Measurements from ENCODE around the gene SPACA7. TPM values are rescaled to one million over a fixed set of nuclear protein-coding genes. Genes with fewer than 3 reads are reported as not detected.
A peak's percentile ranks its signal among the peaks of the same experiment; 100 is the strongest.
"Not testable (repeated sequence)": the region's sequence is repeated elsewhere in the genome, so short reads cannot be mapped to it uniquely, and the experiment has no call there.

The SPACA7 gene
- total RNA-seq, 1 donor from 2014 or later, result not detected

DNA sequence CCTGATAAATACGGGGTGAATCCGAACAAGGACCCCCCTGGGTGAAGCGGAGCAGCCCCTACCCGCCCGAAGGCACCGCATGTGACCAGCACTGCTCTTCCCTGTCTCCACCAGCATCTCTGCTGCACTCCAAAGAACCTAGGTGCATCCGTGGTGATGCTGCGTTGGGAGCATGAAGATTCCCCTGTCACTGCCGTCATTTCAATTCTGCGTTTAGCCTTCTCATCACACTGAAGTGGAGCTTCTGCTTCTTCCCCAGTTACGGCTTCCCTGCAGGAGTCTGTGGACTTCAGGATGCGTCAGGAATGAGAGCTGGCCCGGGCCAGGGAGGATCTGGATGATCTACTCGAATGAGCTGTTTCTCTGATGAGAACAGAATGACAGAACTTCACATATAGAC, 47.9 kb downstream of the SPACA7 start:
- DNase-seq (ENCODE audit: low spot score), result no peak

DNA sequence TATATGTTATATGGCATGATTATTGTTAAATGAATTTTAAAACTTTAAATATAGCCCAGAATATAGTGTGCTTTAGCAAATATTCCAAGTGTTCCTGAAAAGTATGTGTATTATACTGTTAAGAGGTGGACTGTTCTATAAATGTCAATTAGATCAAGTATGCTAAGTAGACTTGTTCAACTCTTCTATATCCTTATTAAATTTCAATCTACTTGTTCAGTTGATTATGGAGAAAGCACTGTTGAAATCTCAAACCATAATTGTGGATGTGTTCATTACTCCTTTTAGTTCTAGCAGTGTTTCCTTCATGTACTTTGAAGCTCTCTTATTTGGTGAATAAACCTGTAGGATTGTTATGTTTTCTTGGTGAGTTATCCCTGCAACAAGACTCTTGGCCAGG, 52.5 kb downstream of the SPACA7 start:
- no peak for DNase-seq (ENCODE audit: low spot score)

DNA sequence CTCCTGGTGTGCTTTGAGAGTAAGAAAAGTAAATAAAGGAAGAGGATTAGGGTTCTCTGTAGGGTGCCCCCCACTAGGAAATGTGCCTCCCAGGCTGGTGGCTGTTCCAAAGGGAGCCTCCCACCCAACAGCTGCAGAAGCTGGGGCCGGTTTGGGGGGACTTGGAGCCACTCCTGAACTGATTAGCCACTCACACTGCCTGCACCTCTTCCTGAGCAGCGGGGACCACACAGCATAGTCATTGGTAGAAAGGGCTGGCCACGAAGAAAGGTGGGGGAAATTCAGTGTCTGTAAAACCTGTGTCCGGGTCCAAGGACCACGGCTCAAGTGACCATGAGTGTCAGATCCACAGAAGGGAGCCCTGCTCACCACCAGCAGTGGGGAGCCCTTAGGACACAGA, 55.6 kb downstream of the SPACA7 start:
- DNase-seq (ENCODE audit: low spot score), result no peak

DNA sequence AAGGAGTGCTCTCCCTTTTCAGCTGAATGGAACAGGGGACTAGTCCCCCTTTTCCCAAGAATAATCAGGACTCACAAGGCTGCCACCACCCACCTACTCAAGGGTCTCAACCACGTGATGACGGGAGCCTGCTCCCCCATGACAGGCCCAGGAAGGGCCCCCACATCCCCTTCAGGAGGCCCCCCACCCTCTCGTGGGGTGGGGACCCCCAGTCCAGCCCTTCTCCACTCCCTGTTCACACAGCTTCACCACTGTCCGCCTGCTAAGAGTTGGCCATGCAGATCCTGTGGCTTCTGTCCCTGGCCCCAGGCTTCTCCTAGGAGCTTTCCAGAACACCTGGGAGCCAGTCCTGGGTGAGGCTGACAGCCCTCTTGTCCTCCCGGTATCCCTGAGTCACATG, 56.6 kb downstream of the SPACA7 start:
- DNase-seq (ENCODE audit: low spot score), result not testable (repeated sequence)

DNA sequence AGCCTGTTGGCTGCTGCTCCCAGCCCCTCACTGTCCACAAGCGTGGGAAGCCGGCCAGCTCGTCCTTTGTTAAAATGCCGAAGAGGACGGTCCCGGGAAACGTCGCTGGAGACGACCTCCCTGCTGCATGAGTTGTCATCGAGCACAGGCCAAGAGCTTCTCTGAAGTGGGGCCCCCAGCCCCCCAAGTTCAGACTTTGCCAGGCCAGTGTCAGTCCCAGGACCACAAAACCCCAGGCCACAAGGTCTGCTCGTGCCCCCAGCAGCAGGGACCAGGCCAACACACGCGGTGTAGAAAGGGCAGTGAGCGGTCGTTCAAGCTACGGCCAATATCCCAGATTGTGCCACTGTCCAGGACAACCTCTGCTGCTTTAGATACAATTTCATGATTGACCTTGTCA, 57.4 kb downstream of the SPACA7 start:
- not testable (repeated sequence) for DNase-seq (ENCODE audit: low spot score)

DNA sequence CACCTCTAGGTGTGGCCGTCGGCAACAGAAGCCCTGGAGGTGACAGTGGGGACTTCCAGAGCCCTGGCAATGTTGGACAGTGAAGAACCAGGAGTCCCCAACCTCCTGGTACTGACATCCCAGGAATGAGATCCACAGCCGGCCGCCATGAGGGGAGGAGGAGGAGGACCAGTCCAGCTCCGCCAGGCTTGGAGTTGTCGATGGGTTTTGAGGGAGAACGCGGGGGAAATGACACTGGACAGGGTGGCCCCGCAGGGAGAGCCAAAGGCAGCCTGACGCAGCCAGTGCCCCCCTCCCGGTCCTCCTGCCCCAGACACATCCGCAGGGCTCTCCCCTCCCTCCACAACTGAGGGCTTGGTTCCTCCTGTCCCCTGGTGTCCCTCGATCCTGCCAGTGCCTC, 57.9 kb downstream of the SPACA7 start:
- DNase-seq (ENCODE audit: low spot score), result no peak

DNA sequence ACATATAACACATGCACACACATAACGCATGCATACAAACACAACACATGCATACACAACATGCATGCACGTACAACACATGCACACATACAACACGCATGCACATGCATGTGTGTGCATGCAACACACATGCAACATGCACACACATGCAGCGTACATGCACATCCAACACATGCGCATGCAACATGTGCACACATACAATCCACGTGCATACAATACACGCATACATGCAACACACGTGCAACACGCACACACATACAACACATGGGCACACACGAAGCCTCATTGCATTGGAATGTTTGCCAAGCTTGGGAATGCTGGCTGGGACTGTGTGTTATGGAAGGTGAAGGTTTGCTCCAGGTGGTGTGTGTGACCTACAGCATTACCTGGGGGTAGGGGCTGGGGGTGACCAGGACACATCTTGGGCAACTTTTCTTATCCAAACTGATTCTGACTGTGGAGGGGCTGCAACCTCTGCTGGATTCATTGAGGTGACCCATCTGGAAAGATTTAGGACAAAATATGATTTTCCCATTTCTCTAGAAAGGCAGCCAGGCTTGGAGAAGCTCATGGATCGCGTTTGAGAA, 58.9 kb downstream of the SPACA7 start:
- no peak for DNase-seq (ENCODE audit: low spot score)

DNA sequence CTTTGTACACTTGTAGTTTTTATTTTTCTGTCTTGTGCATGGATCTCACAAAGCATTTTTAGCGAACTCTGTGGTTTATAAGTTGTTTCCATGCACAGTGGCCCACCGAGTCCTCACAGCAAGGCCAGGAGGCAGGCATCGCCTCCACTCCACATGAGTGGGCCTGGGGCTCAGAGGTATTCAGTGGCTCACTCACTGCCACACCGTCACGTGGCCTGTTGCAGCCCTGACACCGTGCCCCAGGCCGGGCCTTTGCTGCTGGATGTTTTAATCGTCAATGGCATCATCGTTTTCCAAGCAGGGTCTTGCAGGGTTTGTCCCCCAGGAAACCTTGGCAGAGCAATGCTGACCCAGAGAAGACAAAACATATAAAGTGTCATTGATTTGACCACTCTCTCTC, 59.8 kb downstream of the SPACA7 start:
- no peak for DNase-seq (ENCODE audit: low spot score)

DNA sequence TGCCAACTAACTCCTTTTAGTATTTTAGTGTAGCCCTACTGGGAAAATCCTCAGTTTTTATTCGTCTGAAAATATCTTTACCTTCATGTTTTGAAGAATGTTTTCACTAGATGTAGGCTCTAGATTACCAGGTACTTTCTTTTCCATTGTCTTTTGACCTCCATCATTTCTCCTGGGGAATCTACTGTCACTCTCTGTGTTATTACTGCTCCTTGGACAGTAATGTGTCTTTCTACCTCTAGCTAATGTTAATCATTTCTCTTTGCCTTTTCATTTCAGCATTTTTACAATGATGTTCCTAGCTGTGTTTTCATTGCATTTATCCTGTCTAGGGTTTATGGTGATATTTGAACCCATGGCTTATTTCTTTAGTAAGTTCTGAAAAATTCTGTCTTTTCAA, 61.9 kb downstream of the SPACA7 start:
- DNase-seq (ENCODE audit: low spot score), result no peak

DNA sequence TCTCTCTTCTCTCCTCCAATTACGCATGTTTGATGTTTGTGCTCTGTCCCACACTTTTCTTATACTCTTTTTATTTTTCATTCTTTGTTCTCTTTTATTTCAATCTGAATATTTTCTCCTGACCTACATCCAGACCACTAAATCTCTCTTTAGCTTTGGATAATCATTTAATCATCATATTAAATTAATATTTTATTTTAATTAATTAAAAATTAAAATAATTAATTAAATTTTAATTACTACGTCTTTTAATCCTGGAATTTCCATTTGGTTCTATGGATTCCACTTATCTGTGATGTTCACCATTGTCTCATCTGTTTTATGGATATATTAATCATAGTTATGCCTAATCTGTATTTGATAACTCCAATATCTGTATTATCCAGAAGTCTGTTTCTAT, 62.4 kb downstream of the SPACA7 start:
- no peak for DNase-seq (ENCODE audit: low spot score)

DNA sequence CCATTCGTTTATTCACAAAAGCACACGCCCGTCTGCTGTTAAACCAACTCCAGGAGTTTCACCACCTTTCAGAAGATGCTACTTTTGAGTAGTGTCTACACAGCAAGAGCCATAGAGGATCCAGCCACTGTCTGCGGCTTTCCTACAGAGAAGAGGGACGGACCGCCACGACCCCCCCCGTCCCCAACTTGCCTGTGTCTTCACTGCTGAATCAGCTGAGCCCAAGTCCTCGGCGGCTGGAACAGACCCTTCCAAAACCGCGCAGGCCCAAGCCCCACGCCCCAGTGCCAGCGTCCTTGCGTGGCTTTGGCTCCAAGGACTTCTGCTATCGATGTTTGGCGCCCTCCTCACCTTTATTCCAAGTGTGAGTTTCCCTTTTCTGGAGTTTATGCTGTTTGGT, 65.1 kb downstream of the SPACA7 start:
- no peak for DNase-seq (ENCODE audit: low spot score)

DNA sequence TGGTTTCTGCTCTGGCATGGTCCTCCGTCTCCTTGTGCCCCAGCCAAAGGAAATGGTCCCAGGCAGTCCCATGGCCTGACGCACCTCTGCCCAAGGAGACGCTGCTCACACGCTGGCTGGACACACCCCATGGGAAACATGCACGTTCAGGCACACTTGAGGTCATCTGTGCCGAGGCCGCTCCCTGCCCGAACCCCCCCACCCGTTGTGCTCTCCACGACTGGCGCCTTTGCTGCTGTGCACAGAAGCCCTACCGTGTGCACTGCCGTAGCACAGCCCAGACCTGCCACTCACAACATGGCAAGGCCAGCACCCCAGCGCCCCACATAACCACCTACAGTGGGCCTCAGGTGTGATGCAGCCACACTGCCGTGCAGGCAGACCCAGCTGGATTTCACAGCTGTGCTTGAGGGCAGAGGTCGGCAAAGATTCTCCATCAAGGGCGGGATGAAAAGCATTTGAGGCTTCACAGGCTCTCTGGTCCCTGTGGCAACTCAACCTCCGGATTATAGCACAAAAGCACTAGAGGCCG, 65.7 kb downstream of the SPACA7 start:
- no peak for DNase-seq (ENCODE audit: low spot score)

DNA sequence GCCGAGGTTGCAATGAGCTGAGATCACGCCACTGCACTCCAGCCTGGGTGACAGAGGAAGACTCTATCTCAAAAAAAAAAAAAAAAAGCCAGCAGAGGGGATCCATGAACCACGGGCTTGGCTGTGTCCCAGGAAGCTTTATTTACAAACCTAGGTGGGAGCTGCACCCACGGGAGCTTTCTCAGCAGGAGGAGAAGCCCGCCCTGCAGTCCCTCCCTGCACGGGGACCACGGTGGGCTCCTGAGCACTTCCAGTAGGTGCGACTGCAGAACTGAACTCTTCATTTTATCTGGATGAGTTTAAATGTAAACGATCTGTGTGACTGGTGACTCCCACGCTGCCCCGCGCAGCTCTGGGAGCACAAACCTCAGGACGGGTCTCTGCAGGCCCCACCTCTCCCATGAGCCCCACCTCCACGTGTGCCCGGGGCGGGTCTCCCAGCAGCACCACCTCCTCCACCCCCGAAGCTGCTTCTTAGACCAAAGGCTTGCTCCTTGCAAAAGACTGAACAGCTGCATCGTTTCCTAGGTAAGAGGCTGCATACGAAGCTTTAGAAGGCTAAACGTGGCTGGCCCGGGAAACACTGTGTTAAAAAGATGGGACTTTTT, 66.4 kb downstream of the SPACA7 start:
- DNase-seq (ENCODE audit: low spot score), result no peak

DNA sequence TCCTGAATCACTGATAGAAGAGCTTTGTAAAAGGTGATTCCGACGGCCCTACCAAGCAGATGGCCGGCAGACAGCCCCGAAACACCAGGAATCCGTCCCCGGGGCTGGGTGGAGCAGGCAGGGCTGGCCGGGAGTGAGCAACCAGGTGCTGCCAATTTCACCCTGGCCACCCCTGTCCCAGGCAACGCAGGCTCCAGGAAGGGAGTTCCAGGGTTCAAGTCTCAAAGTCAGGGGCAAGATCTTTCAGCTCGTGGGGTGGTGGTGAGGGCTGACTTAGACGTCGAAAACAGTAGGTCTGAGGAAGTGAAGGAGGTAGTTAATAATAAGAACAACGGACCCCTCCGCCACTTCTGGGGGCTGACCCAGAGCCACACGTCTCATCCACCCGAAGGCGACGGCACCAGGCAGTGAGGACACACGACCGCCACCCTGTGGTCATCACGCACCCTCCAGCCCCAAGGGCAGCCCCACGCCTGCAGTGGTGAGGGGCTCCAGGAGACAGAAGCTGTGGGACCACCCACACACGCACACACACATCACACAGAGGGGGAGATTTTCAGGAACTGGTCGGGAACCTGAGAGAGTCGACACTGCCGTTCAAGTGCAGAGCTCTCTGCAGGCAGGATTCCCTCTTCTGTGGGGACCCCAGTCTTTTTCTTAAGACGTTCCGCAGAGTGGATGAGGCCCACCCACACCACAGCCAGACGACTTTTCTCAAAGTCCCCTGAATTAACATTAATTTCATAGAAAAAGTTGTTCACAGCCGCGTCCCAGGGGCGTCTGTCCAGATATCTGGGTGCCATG, 67.2 kb downstream of the SPACA7 start:
- DNase-seq (ENCODE audit: low spot score), result no peak

DNA sequence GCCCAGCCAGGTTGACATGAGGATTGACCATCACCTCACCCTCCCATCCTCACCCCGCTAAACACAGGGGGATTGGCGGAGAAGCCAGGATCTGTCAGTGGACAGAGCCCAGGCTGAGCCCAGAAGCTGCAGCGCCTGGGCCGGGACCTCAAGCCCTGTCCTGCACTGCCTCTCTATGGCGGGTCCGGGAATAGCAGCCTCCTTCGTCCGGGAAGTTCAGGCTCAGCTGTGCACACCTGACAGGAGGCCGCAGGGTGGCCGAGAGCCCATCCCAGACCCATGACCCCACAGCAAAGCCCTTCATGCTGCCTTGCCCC, 67.8 kb downstream of the SPACA7 start:
- peak; percentile 54 for DNase-seq (ENCODE audit: low spot score)

DNA sequence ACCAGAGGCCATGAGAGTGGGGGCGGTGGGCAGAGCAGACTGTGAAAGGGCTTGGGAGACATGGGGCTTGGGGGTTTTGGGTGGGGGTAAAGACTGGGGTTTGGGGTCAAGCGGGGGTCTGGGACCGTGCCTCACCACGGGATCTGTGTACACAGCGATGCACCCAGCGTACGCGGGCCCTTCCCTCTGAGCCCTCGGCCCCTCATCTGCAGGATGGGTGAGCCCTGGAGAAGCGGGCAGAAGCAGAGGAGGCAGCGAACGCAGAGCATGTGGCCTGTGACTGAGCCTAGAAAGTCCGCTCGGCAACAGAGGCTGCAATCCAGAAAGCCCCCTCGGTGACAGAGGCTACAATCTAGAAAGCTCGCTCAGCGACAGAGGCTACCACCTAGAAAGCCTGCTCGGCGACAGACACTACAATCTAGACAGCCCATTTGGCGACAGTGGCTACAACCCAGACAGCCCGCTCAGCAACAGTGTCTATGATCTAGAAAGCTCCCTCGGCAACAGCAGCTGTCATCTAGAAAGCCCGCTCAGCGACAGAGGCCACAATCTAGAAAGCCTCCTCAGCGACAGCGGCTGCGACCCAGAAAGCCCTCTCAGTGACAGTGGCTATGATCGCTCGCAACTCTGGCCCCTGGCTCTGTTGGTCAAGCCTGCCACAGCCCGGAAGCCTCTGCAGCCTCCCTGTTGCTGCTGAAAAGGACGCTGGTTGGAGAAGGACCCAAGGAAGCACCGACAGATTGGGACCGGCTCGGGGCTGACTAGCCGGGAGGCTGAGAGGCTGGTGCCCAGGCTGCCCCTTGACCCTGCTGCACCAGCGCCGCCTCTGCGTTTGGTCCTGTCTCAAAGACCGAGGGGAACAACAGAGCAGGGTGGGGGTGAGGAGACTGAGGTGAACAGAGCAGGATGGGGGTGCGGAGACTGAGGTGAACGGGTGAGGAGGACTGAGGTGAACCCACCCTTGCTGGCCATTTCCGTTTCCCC, 68.6 kb downstream of the SPACA7 start:
- peak; percentile 6 for DNase-seq (ENCODE audit: low spot score)

DNA sequence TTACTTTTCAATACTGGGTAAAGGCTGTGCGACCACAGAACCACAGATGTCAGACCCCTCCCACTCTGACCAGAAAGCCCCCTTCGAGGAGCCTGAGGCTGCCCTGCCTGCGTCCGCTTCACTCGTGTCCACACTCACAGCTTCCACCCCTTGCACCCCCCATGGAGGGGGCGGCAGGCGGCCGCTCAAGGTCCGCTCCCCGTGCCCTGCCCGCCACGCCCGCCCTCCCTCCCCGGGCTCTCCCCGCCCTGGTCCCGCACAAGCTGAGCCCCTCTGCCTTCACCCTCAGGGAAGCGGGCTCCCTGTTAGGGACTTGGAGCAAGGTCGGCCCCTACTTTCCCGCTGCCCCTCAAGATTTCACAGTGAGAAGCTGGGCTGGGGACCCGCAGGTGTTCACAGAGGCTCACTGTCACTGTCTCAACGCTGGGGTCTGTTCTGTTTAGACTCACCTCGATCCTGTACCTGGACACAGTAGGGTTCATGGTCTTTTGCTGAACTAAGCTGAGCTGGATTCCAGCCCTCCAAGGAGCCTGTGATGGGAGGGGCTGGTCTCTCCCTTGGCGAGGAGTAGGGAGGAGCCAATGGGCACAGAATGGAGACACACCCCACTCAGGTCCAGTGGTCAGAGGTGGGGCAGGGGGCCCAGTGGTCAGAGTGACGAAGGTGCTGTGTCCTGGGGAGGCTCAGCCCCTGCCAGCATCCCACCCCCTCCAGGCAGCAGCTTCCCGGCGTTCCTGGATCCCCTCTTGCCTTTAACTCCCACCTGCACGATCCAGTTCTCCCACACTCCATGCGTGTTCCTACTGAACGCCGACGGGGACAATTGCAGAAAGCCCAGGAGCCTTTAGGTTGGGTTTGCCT, 69.5 kb downstream of the SPACA7 start:
- peak; percentile 8 for DNase-seq (ENCODE audit: low spot score)

DNA sequence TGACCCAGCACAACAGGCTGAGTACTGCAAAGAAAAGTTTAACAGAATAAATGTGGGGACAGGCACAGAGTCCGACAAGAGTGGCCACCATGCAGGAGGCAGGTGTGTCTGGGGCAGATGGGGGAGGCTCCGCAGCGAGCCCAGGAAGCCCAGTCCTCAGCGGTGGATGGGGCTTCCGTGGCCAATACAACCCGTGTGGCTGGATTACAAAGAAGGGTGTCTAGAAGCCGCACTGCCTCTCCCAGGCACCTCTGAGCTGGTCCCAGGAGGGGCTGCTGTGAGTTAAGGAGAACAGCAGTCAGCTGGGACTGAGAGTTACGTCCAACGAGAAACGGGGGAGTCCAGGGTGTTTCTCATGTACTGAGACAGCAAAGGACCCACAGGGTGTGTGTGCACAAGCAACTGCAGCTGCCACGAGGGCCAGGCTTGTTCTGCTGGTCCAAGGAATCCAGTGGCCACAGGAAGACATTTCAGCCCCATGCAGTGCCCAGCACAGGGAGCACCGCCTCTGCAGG, 70.2 kb downstream of the SPACA7 start:
- peak; percentile 2 for DNase-seq (ENCODE audit: low spot score)

DNA sequence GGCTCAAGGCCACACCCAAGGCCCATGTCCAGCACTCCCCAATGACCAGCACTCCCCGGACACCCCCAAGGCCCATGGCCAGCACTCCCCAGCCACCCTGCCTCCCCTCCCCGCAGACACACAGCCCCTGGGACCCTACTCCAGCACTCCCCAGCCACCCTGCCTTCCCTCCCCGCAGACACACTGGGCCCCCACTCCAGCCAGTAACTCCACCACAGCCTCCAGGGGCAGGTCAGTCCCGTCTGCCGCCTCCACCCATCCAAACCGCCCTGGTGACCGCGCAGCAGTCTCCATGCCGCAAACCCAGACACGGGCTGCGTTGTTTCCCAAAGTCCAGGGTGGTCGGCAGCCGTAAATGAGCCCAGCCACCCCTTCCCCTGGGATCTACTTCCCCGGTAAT, 70.7 kb downstream of the SPACA7 start:
- peak; percentile 5 for DNase-seq (ENCODE audit: low spot score)

DNA sequence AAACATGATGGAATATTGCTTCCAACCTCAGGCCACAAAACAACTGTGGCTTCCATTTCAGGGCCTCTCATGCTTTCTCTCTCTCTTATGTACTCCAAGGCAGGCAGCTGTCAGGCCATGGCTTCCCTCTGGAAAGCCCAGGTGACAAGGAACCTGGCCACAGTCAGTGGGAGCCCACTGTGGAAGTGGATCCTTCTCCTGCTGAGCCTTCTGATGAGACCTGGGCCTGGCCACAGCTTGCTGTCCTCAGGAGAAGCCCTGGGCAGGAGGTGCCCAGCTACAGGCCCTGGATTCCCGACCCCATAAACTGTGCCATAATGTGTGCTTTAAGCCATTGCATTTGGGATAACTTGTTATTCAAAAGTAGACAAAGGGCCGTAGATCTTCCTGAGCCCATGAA, 71.2 kb downstream of the SPACA7 start:
- peak; percentile 6 for DNase-seq (ENCODE audit: low spot score)
